ENCODE measurements around the gene TRMT112. TPM values are rescaled to one million over a fixed set of nuclear protein-coding genes. Genes with fewer than 3 reads are reported as not detected.

TRMT112 gene
- total RNA-seq, 1 experiment from 2014 or later, result 341 TPM

- in situ Hi-C loops (cut with HindIII; ENCODE audit: low pct_unique_long_range_greater_than_20kb, low sequenced_read_pairs) (no loop called here), intact Hi-C loops (cut with micrococcal nuclease; ENCODE audit: unreplicated experiment) (no loop called here)
- Histone ChIP-seq H3K36me3 (ENCODE audit: control insufficient read depth, insufficient read depth, low read length) (peaks cover 2% of the 10 kb centered on the region; the same call in 1 of the 2 replicates), H3K4me3 (ENCODE audit: low read depth in 2 of 2, low read length in 2 of 2) (no peak overlapping the region), H3K4me1 (ENCODE audit: control insufficient read depth, insufficient read depth, low read length) (peaks cover 40% of the 10 kb centered on the region), H3K27ac (ENCODE audit: low read length) (peak overlapping the region; percentile 36), H3K27me3 (ENCODE audit: control insufficient read depth, insufficient read depth, low read length) (no peaks in the 10 kb centered on the region), H3K9me3 (ENCODE audit: control insufficient read depth, insufficient read depth, low read depth, low read length) (no peaks in the 10 kb centered on the region)
- ATAC-seq (no peak), DNase-seq (ENCODE audit: low read depth, low spot score) (no peak)
- BruUV-seq (replicated peaks), result no TSS peak
- CTCF ChIA-PET, result no interaction called here
- no peak for TF ChIP-seq CTCF (IDR thresholded peaks at IDR 0.05)
- TF ChIP-seq REST (IDR thresholded peaks at IDR 0.05; ENCODE audit: insufficient read depth in 1 of 2, low read depth in 2 of 2, low read length in 1 of 2), result no peak
- no peak for TF ChIP-seq POLR2AphosphoS5 (IDR thresholded peaks at IDR 0.05; ENCODE audit: low read depth, low read length)
- TF ChIP-seq SIN3A (IDR thresholded peaks at IDR 0.05; ENCODE audit: borderline replicate concordance, insufficient read depth, low read depth, low read length), result no peak
- POLR2A ChIA-PET, result no interaction called here
These were observed 3.7 kb upstream of the TRMT112 start for GRCh38 chr11:64321026-64321425.

- TF ChIP-seq TCF7L2 (IDR thresholded peaks at IDR 0.05; ENCODE audit: low read depth, low read length) (no peak), POLR2AphosphoS5 (IDR thresholded peaks at IDR 0.05; ENCODE audit: low read depth, low read length) (no peak), REST (IDR thresholded peaks at IDR 0.05; ENCODE audit: insufficient read depth in 1 of 2, low read depth in 2 of 2, low read length in 1 of 2) (no peak), SIN3A (IDR thresholded peaks at IDR 0.05; ENCODE audit: borderline replicate concordance, insufficient read depth, low read depth, low read length) (no peak), CTCF (IDR thresholded peaks at IDR 0.05) (no peak)
- POLR2A ChIA-PET, result no interaction called here
- BruUV-seq (replicated peaks), result no TSS peak
- Histone ChIP-seq H3K4me3 (ENCODE audit: low read depth in 2 of 2, low read length in 2 of 2) (no peak overlapping the region), H3K27me3 (ENCODE audit: control insufficient read depth, insufficient read depth, low read length) (no peaks in the 10 kb centered on the region), H3K9me3 (ENCODE audit: control insufficient read depth, insufficient read depth, low read depth, low read length) (no peaks in the 10 kb centered on the region), H3K4me1 (ENCODE audit: control insufficient read depth, insufficient read depth, low read length) (peaks cover 44% of the 10 kb centered on the region), H3K36me3 (ENCODE audit: control insufficient read depth, insufficient read depth, low read length) (peaks cover 2% of the 10 kb centered on the region; the same call in 1 of the 2 replicates), H3K27ac (ENCODE audit: low read length) (peak overlapping the region; percentile 36; the same call in 1 of the 2 replicates)
- CTCF ChIA-PET, result interaction anchor here (0.7 kb wide), 1 partner anchor 323 kb away, joined by 5 read pairs; no protein-coding TSS in a partner anchor
- no peak for ATAC-seq
- in situ Hi-C loops (cut with HindIII; ENCODE audit: low pct_unique_long_range_greater_than_20kb, low sequenced_read_pairs) (no loop called here), intact Hi-C loops (cut with micrococcal nuclease; ENCODE audit: unreplicated experiment) (no loop called here)
- DNase-seq (ENCODE audit: low read depth, low spot score), result no peak
These were observed 3.2 kb upstream of the TRMT112 start for GRCh38 chr11:64320556-64320955.
